Tibial artery (tissue), 4 donors: ENCODE measurements around the gene CAMSAP1.
A peak's percentile ranks its signal among the peaks of the same experiment; 100 is the strongest.

Experiments
- DNase-seq, 2 donors: peaks; one replicate each; pipeline ENCODE4 v3.0.0-alpha.2; 2019
- H3K27ac ChIP-seq, 2 donors: fragments of 200-600 bp; sonication (generic) in 1 of 2; 1 replicate in 1 of 2; 2 replicates in 1 of 2; pipeline ENCODE4 v1.5.1; 2018 to 2019; ENCODE audit warnings: mild to moderate bottlenecking in 1 of 2
- H3K27me3 ChIP-seq, 2 donors: fragments of 200-600 bp; sonication (generic) in 1 of 2; one replicate each; pipeline versions ENCODE4 v1.5.1 to v1.6.0; 2016 to 2019
- H3K36me3 ChIP-seq, 3 donors: fragments of 200-600 bp; sonication (generic) in 2 of 3; one replicate each; pipeline ENCODE4 v1.5.1; 2016 to 2019; ENCODE audit warnings: mild to moderate bottlenecking in 2 of 3
- H3K4me1 ChIP-seq, 4 donors: fragments of 200-600 bp; sonication (generic) in 2 of 4; 1 replicate in 3 of 4; 2 replicates in 1 of 4; pipeline ENCODE4 v1.5.1; 2016 to 2019
- H3K4me3 ChIP-seq, 2 donors: fragments of 200-600 bp; sonication (generic) in 1 of 2; 1 replicate in 1 of 2; 2 replicates in 1 of 2; pipeline ENCODE4 v1.5.1; 2018 to 2019; ENCODE audit warnings: mild to moderate bottlenecking in 2 of 2
- H3K9me3 ChIP-seq, 3 donors: fragments of 200-600 bp; sonication (generic) in 1 of 3; one replicate each; pipeline ENCODE4 v1.5.1; 2016 to 2019
- intact Hi-C: fragments of 100-400 bp; cut with DNase I; formaldehyde crosslinking; loops from one replicate; pipeline ENCODE4 v1.15.0; 2023; ENCODE audit warnings: low total_unique reads
- TF ChIP-seq, protein P1 (sequence below), 2 experiments: fragments of 200-600 bp in 1 of 2; fragments of 450-650 bp in 1 of 2; IDR thresholded peaks; one replicate each; pipeline ENCODE4 v1.5.1; 2017 to 2019; ENCODE audit warnings: antibody characterized with exemption in 2 of 2, mild to moderate bottlenecking in 1 of 2, moderate library complexity in 1 of 2

CAMSAP1 gene

DNA sequence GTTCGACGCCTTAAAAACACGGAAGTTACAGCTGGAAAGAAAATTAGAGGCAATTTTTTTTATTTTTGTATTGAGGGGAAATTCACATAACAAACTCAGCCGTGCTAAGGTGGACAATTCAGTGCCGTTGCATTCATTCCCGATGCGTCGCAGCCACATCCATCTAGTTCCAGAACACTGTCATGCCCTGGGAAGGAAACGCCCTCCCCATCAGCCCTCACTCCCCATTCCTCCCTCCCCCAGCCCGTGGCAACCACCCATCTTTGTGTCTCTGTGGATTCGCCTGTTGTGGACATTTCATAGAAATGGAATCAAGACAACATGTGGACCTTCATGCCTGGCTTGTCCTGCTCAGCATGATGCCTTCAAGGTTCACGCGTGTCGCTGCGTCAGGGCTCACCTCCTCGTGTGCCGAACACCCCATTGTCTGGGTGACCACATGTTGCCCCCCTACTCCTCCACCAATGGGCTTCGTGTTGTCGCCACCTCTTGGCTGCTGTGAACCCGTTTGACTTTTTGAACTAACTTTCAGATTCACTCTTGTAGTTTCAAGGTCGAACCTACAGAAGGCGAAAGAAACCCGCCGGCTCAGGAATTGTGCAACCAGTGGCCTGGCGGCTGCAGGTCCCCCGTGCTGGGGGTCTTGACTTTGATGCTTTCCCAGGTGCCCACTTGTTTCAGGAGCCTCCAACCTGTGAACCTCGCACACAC lies 17.4 kb upstream of the CAMSAP1 start:
- H3K4me1 ChIP-seq: peaks cover 0 to 9% (median 3%) of the 10 kb centered on the region in 4 donors
- intact Hi-C loops: no loop called here
- no peak overlapping the region for H3K27ac ChIP-seq
- no peaks in the 10 kb centered on the region for H3K9me3 ChIP-seq
- peaks cover 0 to 41% (median 17%) of the 10 kb centered on the region in 3 donors for H3K36me3 ChIP-seq
- H3K27me3 ChIP-seq: no peaks in the 10 kb centered on the region
- no peak overlapping the region for H3K4me3 ChIP-seq
- DNase-seq: no peak
- TF ChIP-seq, protein P1, sequence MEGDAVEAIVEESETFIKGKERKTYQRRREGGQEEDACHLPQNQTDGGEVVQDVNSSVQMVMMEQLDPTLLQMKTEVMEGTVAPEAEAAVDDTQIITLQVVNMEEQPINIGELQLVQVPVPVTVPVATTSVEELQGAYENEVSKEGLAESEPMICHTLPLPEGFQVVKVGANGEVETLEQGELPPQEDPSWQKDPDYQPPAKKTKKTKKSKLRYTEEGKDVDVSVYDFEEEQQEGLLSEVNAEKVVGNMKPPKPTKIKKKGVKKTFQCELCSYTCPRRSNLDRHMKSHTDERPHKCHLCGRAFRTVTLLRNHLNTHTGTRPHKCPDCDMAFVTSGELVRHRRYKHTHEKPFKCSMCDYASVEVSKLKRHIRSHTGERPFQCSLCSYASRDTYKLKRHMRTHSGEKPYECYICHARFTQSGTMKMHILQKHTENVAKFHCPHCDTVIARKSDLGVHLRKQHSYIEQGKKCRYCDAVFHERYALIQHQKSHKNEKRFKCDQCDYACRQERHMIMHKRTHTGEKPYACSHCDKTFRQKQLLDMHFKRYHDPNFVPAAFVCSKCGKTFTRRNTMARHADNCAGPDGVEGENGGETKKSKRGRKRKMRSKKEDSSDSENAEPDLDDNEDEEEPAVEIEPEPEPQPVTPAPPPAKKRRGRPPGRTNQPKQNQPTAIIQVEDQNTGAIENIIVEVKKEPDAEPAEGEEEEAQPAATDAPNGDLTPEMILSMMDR (IDR thresholded peaks at IDR 0.05): no peak

DNA sequence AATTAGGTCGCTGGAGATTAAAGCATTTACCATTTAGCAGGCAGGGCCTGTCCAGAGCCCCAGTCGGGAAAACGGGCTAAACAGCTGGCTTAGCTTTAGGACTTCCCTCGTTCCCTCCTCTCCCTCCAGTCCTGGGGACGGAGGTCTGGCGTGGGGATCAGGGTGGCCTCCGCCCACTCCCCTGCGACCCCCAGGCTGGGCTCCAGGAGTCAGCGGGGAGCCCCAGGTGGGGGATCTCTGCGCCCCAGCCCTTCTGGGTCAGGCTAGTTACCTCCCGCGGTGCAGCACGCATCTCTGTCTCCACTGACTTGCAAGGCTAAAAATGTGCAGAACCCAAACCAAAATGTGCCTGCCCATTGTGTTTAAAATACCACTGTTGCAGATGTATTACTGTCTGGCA lies 16.2 kb upstream of the CAMSAP1 start:
- no peak for DNase-seq
- intact Hi-C loops: no loop called here
- H3K36me3 ChIP-seq: peaks cover 0 to 32% (median 21%) of the 10 kb centered on the region in 3 donors
- peaks cover 0 to 9% (median 3%) of the 10 kb centered on the region in 4 donors for H3K4me1 ChIP-seq
- H3K27me3 ChIP-seq: no peaks in the 10 kb centered on the region
- H3K9me3 ChIP-seq: peaks cover 0 to 12% (median 11%) of the 10 kb centered on the region in 3 donors
- no peak overlapping the region for H3K4me3 ChIP-seq
- TF ChIP-seq, protein P1 (IDR thresholded peaks at IDR 0.05): no peak
- H3K27ac ChIP-seq: no peak overlapping the region

DNA sequence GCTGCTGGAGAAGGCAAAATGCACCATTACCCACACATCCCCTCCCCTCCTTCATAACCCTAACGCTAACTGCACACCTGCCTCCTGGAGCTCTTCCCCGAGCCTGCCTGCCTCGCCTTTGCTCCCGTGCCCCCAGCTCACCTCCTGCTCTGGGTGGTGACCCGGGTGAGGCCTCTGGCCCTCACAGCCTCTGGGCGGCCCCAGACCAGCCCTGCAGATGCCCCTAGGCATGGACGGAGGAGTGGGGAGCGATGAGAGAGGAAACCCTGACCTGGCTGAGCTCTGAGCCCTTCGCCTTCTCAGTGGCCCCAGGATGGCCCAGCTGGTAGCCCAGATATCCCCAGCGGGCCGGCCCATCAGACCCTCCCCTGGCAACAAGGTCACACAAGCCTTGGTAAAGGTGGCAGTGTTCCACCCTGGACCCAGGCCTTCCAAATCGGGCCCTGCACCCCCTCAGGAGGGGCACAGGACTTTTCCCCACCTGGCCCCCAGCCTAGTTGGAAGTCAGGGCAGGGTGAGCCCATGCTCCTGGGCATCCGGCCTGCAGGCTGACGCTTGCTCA lies 14.5 kb upstream of the CAMSAP1 start:
- Histone ChIP-seq H3K9me3 (peaks cover 0 to 28% (median 28%) of the 10 kb centered on the region in 3 donors), H3K27ac (no peak overlapping the region), H3K27me3 (no peaks in the 10 kb centered on the region), H3K4me1 (peaks cover 0 to 2% (median 0%) of the 10 kb centered on the region in 4 donors), H3K36me3 (peaks cover 9 to 32% (median 25%) of the 10 kb centered on the region in 3 donors), H3K4me3 (no peak overlapping the region)
- no peak for DNase-seq
- TF ChIP-seq, protein P1 (IDR thresholded peaks at IDR 0.05): no peak
- intact Hi-C loops: no loop called here

DNA sequence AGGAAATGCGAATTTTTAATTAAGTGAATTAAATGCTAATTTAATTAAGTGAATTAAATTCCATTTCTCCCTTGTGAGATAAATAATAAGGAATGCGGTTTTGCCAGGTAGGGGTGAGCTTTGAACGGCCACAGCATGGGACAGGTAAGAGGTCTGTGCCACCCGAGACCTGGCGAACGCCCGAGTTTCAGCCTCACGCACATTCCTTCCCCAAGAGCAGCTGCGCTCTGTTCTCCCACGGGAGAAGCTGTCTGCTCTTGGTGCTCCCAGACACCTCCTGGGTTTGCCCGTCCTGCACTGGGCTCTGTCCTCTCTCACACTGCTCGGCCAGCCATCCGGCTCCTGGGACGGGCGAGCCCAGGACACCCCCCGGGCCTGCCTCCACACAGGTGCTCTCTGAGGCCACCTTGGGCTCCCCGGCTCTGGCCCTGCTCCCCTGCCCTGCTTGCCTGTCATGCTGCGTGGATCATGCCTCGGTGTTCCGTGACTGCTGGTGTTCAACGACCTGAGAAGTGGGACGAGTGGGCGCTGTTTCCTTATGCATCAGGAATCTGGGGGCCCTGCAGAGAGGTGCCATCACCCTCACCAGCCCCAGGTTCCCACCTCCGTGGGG lies 13.7 kb upstream of the CAMSAP1 start:
- no peak overlapping the region for H3K4me3 ChIP-seq
- H3K36me3 ChIP-seq: peaks cover 16 to 30% (median 24%) of the 10 kb centered on the region in 3 donors
- H3K27ac ChIP-seq: no peak overlapping the region
- no peaks in the 10 kb centered on the region for H3K27me3 ChIP-seq
- H3K4me1 ChIP-seq: no peaks in the 10 kb centered on the region
- DNase-seq: no peak
- intact Hi-C loops: no loop called here
- peaks cover 0 to 36% (median 35%) of the 10 kb centered on the region in 3 donors for H3K9me3 ChIP-seq
- TF ChIP-seq, protein P1 (IDR thresholded peaks at IDR 0.05): no peak

DNA sequence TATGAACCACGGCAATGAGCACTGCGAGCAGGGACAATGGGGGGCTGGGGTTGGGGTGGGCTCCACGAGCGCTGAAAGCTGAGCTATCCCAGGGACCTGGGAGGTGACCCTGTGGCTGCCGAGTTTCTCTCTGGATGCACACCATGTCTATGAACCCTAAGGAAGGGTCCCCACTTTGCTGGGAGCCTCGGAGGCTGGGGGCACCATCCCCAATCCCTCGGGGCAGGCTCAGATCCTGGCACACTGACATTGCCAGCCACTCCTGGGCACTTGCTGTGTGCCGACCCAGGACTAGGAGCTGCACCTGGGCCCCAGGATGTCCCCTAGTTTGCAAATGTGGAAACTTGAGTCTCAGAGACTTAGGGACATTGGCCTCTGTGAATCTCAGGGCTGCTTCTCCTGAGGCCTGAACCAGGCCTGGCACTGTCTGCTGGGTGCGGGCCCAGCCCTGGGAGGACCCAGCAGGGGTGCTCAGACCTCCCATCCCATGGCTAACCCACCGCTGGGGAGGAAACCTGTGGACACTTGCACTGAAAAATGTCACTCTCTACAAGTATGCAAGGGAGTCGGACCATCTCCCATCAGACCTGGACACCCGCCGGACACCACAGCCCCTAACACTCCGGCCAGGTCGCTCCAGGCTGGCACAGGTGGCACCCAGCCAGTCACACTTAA lies 13.0 kb upstream of the CAMSAP1 start:
- intact Hi-C loops: no loop called here
- Histone ChIP-seq H3K27ac (no peak overlapping the region), H3K4me1 (no peaks in the 10 kb centered on the region), H3K36me3 (peaks cover 22 to 37% (median 31%) of the 10 kb centered on the region in 3 donors), H3K4me3 (no peak overlapping the region), H3K9me3 (peaks cover 4 to 43% (median 42%) of the 10 kb centered on the region in 3 donors), H3K27me3 (no peaks in the 10 kb centered on the region)
- peak in 1 of 2 donors; percentile 46 for DNase-seq
- TF ChIP-seq, protein P1 (IDR thresholded peaks at IDR 0.05): no peak
